DOHH2 (cell line): ENCODE data around the gene PPM1H.

Source experiments
- H3F3A ChIP-seq: fragments of 200-600 bp; sonication (generic), shearing (Covaris generic); 2 replicates; pipeline ENCODE4 v1.6.0; 2016; ENCODE audit warnings: antibody characterized with exemption, mild to moderate bottlenecking; ENCODE audit not compliant: control insufficient read depth, insufficient read depth
- H3K27ac ChIP-seq: fragments of 200-600 bp; sonication (generic); 2 replicates; pipeline ENCODE4 v1.5.1; 2014; ENCODE audit warnings: low read depth, mild to moderate bottlenecking, low read length, moderate library complexity
- H3K27me3 ChIP-seq: fragments of 200-600 bp; sonication (generic); 2 replicates; pipeline ENCODE4 v1.6.1; 2014; ENCODE audit warnings: mild to moderate bottlenecking, low read length, mixed read lengths; ENCODE audit not compliant: control insufficient read depth
- H3K36me3 ChIP-seq: fragments of 200-600 bp; sonication (generic); 2 replicates; pipeline ENCODE4 v1.6.1; 2014; ENCODE audit warnings: mild to moderate bottlenecking, low read length, moderate library complexity, mixed read lengths; ENCODE audit not compliant: control insufficient read depth
- H3K4me1 ChIP-seq: fragments of 200-600 bp; sonication (generic); 2 replicates; pipeline ENCODE4 v1.6.1; 2014; ENCODE audit warnings: mild to moderate bottlenecking, low read length, mixed read lengths; ENCODE audit not compliant: control insufficient read depth
- H3K4me2 ChIP-seq: fragments of 200-600 bp; sonication (generic); 2 replicates; pipeline ENCODE4 v1.6.0; 2014; ENCODE audit warnings: mild to moderate bottlenecking, low read length, moderate library complexity
- H3K4me3 ChIP-seq: fragments of 200-600 bp; sonication (generic); 2 replicates; pipeline ENCODE4 v1.5.1; 2014; ENCODE audit warnings: mild to moderate bottlenecking, low read length, mixed read lengths
- H3K79me2 ChIP-seq: fragments of 200-600 bp; sonication (generic); 2 replicates; pipeline ENCODE4 v1.6.1; 2014; ENCODE audit warnings: mild to moderate bottlenecking, low read length, mixed read lengths; ENCODE audit not compliant: control insufficient read depth
- H3K9me2 ChIP-seq: fragments of 200-600 bp; sonication (generic); replicated peaks from 2 replicates; pipeline ENCODE4 v1.6.1; 2014; ENCODE audit warnings: mild to moderate bottlenecking, low read length, mixed read lengths; ENCODE audit not compliant: control insufficient read depth
- H3K9me3 ChIP-seq: fragments of 200-600 bp; sonication (generic); 2 replicates; pipeline ENCODE4 v1.6.1; 2014; ENCODE audit warnings: antibody characterized with exemption, low read length, mixed read lengths; ENCODE audit not compliant: control insufficient read depth, insufficient read depth
- H4K20me1 ChIP-seq: fragments of 200-600 bp; sonication (generic); 2 replicates; pipeline ENCODE4 v1.6.0; 2014; ENCODE audit warnings: low read depth, mild to moderate bottlenecking, antibody characterized with exemption, low read length, moderate library complexity; ENCODE audit not compliant: control insufficient read depth, insufficient read depth
- EZH2phosphoT487 ChIP-seq: fragments of 200-600 bp; sonication (generic); IDR thresholded peaks from 2 replicates; pipeline ENCODE4 v1.6.1; 2017; ENCODE audit warnings: borderline replicate concordance, mild to moderate bottlenecking, antibody characterized with exemption, low read length, moderate library complexity, mixed read lengths
- TF ChIP-seq, protein P1 (sequence below): fragments of 200-600 bp; sonication (generic); IDR thresholded peaks from one replicate; pipeline ENCODE4 v1.5.1; 2014; ENCODE audit warnings: antibody characterized with exemption, mild to moderate bottlenecking, low read depth, low read length; ENCODE audit not compliant: poor library complexity, severe bottlenecking

Gene PPM1H

GRCh38 chr12:62713723-62714122 is 221.2 kb downstream of the PPM1H start:
- Histone ChIP-seq H3F3A (no peaks in the 10 kb centered on the region), H3K36me3 (no peaks in the 10 kb centered on the region), H3K4me3 (no peak overlapping the region), H3K9me2 (no peaks in the 10 kb centered on the region), H3K27ac (no peak overlapping the region), H3K4me1 (no peaks in the 10 kb centered on the region), H3K27me3 (no peaks in the 10 kb centered on the region; the same call in 1 of the 2 replicates), H3K79me2 (no peaks in the 10 kb centered on the region), H4K20me1 (no peaks in the 10 kb centered on the region), H3K9me3 (no peaks in the 10 kb centered on the region), H3K4me2 (no peak overlapping the region)
- TF ChIP-seq, protein P1, sequence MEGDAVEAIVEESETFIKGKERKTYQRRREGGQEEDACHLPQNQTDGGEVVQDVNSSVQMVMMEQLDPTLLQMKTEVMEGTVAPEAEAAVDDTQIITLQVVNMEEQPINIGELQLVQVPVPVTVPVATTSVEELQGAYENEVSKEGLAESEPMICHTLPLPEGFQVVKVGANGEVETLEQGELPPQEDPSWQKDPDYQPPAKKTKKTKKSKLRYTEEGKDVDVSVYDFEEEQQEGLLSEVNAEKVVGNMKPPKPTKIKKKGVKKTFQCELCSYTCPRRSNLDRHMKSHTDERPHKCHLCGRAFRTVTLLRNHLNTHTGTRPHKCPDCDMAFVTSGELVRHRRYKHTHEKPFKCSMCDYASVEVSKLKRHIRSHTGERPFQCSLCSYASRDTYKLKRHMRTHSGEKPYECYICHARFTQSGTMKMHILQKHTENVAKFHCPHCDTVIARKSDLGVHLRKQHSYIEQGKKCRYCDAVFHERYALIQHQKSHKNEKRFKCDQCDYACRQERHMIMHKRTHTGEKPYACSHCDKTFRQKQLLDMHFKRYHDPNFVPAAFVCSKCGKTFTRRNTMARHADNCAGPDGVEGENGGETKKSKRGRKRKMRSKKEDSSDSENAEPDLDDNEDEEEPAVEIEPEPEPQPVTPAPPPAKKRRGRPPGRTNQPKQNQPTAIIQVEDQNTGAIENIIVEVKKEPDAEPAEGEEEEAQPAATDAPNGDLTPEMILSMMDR: no peak
- no peak for TF ChIP-seq EZH2phosphoT487

DNA sequence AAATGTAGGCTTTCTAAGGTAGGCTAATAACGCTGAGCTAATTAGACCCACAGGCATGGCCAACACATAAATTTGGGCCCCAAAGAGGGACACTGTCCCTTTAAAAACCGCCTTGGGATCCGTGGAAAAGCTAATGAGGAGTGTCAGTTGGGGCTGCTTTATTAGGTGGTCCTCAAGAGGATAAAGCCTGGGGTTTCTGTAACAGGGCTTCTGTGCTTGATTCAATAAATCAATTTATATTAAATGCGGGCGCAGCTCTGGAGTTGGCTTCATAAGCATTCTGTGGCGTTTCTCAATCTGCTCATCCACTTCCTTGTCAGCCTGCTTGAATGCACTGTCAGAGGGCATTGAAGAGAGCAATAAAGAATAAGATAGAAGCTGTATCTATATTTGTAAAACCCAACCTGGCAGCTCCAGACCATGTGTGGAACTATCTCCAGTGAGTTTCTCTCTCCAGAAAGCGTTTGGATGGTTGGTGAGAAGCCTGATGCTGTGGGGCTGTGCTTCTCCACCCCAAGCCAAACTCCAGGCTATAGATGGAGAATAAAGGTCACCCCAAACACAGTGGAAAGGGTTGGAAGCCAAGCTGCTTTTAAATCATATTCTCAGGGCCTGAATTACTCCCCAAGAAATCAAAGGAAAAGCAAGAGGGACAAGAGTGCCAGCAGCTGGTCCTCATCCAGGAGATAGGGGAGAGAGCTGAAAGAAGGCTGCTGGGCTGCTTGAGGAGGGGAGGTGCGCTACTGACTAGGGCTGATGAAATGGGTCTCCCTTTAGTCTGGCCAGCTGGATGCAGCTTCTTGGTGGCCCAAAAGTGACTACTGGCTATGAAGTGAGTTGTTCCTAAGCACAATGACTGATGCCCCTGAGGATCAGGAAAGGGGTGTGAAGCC is 222.0 kb downstream of the PPM1H start:
- no peaks in the 10 kb centered on the region for H3F3A ChIP-seq
- no peak overlapping the region for H3K4me2 ChIP-seq
- no peak overlapping the region for H3K4me3 ChIP-seq
- H3K9me2 ChIP-seq: no peaks in the 10 kb centered on the region
- H3K79me2 ChIP-seq: no peaks in the 10 kb centered on the region
- TF ChIP-seq, protein P1: no peak
- no peak for TF ChIP-seq EZH2phosphoT487
- H3K27me3 ChIP-seq: no peaks in the 10 kb centered on the region; the same call in 1 of the 2 replicates
- no peaks in the 10 kb centered on the region for H3K4me1 ChIP-seq
- no peaks in the 10 kb centered on the region for H3K36me3 ChIP-seq
- H4K20me1 ChIP-seq: no peaks in the 10 kb centered on the region
- no peaks in the 10 kb centered on the region for H3K9me3 ChIP-seq
- no peak overlapping the region for H3K27ac ChIP-seq

DNA sequence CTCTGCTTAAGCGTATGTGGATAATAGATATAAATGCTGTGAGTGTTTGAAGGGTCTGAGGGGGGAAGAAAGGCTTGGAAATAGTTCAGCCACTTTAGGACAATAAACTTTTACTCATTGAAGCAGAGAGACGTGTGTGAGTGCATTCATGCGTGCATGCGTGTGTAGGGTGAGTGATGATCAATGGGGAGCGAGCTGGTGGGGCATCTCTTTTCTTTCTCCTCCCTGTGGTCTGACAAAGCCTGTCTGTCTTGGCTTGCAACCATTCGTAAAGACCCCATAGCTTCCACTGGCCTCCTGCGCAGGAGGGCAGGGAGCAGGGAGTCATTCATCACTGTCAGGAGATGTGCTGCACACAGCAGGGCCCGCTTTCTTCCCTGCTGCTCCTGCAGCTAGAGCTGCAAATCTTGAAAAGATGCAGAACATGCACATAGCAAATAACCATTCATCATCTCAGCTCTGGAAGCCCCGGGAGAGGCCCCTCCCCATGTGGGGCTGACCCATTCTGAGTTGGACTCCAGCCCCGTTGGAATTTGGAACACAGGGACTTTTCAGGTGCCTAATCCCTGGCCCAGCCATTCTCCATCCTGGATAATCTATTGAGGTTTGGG is 223.2 kb downstream of the PPM1H start:
- no peaks in the 10 kb centered on the region for H3K9me3 ChIP-seq
- no peaks in the 10 kb centered on the region for H4K20me1 ChIP-seq
- no peak for TF ChIP-seq EZH2phosphoT487
- TF ChIP-seq, protein P1: no peak
- H3K4me3 ChIP-seq: no peak overlapping the region
- H3K27me3 ChIP-seq: no peaks in the 10 kb centered on the region
- no peaks in the 10 kb centered on the region for H3K9me2 ChIP-seq
- H3K4me1 ChIP-seq: no peaks in the 10 kb centered on the region
- H3K36me3 ChIP-seq: no peaks in the 10 kb centered on the region
- no peaks in the 10 kb centered on the region for H3F3A ChIP-seq
- no peaks in the 10 kb centered on the region for H3K79me2 ChIP-seq
- H3K4me2 ChIP-seq: no peak overlapping the region
- no peak overlapping the region for H3K27ac ChIP-seq
